Mucosa of gallbladder (tissue), 1 donor: ENCODE results near the gene SESN2. TPM values are rescaled to one million over a fixed set of nuclear protein-coding genes. Genes with fewer than 3 reads are reported as not detected.

Experiments
- DNase-seq: peaks from one replicate; pipeline ENCODE4 v3.0.0-alpha.2; 2020; ENCODE audit warnings: low spot score
- total RNA-seq: library from RNA; stranded (reverse); gene quantifications from one replicate; pipeline ENCODE4 v1.2.1, GENCODE V29; 2021
- donor health status: DM: no; HTN: no; CAD: no.

The SESN2 gene
- 19.6 TPM for total RNA-seq

DNA sequence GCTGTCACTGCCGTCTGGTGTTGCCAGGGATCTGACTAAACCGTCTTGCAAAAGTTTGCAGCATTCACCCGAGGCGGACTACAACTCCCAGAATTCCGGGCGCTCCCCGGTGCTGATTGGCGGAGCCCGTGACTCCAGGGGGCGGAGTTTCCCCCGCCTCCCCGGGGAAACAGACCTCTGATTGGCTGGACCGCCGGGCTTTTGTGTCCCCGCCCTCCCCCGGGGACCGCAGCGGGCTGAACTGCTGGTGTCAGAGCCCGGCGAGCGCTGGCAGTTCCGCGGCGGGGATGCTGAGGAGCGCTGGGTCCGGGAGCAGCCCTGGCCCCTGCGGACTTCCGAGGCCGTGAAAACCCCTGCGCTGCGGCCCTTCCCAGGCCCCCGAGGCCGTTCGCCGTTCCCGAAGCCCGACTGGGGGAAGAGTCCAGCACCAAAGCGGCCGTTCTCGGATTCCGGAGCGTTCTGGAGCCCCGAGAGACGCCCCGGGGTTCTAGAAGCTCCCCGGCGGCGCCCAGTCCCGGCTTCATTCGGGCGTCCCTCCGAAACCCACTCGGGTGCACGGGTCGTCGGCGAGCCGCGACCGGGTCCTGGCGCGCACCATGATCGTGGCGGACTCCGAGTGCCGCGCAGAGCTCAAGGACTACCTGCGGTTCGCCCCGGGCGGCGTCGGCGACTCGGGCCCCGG is at the start of gene SESN2:
Gene SESN2 (plus strand): TSS at position 267 of the 682 bp plus-strand sequence. CDS start 330 bp downstream, at position 597.
- DNase-seq, result peak; percentile 99

GRCh38 chr1:28209700-28210099 is 49.6 kb upstream of the SESN2 start:
- no peak for DNase-seq

DNA sequence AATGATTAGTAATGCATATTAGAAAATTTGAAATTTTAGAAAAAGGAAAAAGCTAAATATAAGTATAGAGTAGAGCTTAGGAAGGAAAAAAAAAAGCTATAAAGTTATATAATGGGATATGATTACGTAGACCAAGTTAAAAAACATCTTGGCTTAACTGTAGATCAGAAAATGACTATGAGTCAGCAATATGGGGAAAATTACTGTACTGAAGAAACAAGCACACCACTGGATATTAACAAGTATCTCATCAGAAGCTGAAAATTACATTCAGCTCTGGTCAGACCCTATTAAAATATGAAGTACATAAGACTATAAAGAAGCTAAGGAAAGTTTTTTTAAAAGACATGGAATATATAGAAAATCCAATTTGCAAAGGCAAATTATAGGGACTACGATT is 46.0 kb upstream of the SESN2 start:
- no peak for DNase-seq

- DNase-seq, result no peak
These were observed 30.2 kb upstream of the SESN2 start for GRCh38 chr1:28229089-28229488.

- DNase-seq, result no peak
These were observed 29.3 kb upstream of the SESN2 start for GRCh38 chr1:28229996-28230395.

DNA sequence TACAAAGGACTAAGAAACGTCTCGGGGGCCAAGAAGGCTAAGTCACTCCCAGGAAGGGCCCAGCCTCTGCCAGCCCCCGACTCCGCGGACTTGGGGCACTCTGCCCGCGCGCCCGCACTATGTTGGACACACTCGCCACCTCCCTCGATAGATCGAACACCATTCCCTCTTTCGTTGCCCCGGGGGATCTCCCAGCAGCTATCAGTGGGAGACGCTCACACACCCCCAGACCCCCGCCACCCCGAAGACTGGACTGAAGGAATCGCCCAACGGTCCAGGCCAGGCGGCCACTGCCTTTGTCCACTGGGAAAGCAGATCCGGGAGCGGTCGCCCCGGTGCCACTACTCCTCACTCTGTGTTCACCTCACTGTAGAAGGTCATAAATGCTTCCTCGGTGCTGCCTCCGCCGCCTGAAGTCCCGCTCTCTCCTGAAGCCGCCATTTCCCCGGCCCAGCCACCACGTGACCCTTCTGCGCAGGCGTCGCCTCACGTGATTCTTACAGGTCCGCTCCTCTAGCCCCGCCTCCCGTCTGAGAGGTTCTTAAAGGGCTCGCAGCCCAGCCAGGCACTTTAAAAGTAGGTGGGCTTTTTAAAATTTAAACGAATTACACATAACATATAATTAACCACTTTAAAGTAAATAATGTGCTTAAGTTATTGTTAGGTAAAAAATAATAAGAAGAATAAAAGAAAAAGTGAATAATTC is 26.6 kb upstream of the SESN2 start, which contains the start of gene DNAJC8:
Gene DNAJC8 (minus strand): TSS at position 472 of the 706 bp plus-strand sequence. CDS start 31 bp downstream, at position 441.
- DNase-seq, result peak; percentile 96

DNA sequence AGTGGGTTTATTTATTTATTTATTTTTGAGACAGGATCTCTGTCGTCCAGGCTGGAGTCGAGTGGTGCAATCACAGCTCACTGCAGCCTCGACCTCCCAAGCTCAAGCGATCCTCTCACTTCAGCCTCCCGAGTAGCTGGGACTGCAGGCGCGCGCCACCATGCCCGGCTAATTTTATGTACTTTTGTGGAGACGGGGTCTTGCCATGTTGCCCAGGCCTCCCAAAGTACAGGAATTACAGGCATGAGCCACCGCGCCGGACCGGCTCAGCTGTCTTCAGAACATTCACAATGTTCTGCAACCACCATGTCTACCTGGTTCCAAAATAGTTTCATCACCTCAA is 26.1 kb upstream of the SESN2 start:
- no peak for DNase-seq

GRCh38 chr1:28235755-28236655 is 23.3 kb upstream of the SESN2 start, which contains the start of gene ATP5IF1:
TSS of gene ATP5IF1 (plus strand) at chr1:28236124. CDS start at chr1:28236184, 60 bp downstream.
- DNase-seq, result peak; percentile 98

- DNase-seq, result no peak
These were observed 22.5 kb upstream of the SESN2 start for GRCh38 chr1:28236656-28237322.

DNA sequence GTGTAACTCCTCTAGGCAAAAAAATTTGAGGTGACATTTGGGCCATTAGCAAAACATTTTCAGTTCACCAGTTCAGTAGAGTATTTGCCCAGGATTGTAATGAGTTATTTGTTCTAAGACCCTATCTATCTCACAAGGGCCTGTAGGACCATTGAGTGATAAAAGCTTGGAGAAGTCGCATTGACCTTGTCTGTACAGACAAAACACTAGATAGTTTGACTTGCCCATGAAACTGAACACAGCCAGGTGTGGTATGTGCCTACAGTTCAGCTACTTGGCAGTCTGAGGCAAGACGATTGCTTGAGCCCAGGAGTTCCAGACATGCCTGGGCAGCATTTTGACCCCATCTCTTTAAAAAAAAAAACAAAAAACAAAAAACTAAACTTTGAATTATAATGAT is 20.3 kb upstream of the SESN2 start:
- DNase-seq, result no peak

GRCh38 chr1:28240024-28240423 is 19.3 kb upstream of the SESN2 start:
- DNase-seq, result no peak

DNA sequence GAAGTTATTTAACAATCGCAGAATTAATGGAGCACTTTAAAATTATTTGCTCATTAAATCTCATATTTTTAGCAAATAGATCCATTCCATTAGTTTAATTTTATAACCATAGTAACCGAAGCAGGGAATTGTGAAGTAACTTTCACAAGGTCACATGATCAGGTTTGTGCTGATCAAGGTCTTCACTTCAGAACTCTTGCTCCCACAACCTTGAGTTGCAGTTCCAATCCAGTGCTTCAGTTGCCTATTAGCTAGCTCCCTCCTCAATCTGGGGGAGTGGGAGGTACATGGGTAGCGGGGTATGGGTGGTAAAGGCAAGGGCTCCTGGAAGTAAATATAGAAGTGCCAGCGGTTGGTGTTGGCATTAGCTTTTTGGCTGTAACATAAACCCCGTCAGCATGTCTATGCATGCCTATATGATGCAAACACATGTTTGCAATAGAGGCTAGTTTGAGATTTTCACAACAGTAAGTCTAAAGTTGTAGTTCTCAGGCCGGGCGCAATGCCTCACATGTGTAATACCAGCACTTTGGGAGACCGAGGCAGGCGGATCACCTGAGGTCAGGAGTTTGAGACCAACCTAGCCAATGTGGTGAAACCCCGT is 17.6 kb upstream of the SESN2 start:
- no peak for DNase-seq

DNA sequence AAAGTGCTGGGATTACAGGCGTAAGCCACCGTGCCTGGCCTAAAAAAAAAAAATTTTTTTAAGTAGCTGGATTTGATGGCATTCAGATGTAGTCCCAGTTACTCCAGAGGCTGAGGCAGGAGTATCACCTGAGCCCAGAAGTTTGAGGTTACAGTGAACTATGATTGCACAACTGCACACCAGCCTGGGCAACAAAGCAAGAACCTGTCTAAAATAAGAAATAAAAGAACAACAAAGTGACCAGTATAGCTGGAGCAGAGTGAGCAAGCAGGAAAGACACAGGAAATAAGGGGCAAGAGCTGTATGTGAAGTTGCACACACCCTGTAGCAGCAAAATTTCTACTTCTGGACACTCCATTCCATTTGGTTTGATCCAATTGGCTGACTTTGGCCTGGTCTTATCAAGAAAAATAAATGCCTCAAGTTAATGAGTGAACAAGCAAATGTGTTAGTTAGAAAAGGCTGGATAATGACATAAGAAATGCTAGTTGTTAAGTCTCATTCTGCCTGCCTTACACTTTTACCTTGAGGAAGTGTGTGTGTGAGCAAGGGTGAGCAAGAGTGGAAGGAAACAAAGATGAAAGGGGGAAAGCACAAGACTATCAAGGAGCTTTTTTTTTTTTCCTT is 15.5 kb upstream of the SESN2 start:
- no peak for DNase-seq

GRCh38 chr1:28244549-28245251 is 14.6 kb upstream of the SESN2 start:
- no peak for DNase-seq

DNA sequence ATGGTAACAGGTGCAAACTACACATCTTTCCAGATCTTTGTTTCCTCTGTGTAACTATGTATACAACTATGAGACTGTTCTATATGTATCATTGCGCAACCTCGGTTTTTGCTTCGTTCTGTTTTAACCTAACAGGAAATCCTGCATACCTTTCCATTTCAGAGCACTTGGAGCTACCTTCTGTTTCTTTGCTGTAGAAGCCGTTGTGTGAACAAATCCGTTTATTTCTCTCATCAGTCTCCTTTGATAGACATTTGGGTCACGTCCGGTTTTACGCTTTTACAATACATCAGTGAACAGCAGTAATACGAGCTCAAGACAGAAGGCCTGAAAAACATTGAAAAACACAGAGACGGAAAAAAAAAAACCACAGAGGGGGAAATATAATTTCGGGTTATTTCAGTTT is 12.9 kb upstream of the SESN2 start:
- peak; percentile 41 for DNase-seq

GRCh38 chr1:28247612-28248272 is 11.6 kb upstream of the SESN2 start:
- no peak for DNase-seq

GRCh38 chr1:28248273-28249012 is 10.9 kb upstream of the SESN2 start:
- DNase-seq, result peak; percentile 86

- DNase-seq, result peak; percentile 35
These were observed 10.1 kb upstream of the SESN2 start for GRCh38 chr1:28249013-28249865.
